ENCODE data around the gene HOXB3.
"Not testable (repeated sequence)": the region's sequence is repeated elsewhere in the genome, so short reads cannot be mapped to it uniquely, and the experiment has no call there.

The HOXB3 gene

DNA sequence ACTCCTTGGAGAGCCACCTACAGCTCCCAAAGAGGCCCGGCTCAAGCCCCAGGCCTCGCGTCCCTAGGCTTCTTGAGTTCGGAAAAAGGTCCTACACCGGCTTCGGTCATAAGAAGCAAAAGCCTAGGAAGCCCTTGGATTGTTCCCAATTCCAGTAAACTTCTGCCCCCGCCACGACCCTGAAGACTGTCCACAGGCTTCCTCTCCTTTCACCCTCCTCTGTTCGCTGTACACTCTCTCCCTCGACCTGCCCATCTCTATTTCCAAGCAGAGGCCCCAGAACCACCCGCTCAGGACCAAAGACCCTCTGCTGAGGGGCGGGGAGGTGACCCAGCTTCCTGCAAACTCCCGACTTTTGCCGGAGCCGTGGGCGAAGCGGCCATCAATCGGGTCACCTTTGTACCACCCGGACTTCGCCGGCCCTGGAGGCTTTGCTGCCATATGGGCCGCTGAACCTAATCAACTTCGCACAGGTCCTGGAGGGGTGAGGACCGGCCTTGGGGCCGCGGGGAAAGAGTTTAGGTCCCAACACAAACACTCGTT lies 47.9 kb downstream of the HOXB3 start:
- no peak for DNase-seq

DNA sequence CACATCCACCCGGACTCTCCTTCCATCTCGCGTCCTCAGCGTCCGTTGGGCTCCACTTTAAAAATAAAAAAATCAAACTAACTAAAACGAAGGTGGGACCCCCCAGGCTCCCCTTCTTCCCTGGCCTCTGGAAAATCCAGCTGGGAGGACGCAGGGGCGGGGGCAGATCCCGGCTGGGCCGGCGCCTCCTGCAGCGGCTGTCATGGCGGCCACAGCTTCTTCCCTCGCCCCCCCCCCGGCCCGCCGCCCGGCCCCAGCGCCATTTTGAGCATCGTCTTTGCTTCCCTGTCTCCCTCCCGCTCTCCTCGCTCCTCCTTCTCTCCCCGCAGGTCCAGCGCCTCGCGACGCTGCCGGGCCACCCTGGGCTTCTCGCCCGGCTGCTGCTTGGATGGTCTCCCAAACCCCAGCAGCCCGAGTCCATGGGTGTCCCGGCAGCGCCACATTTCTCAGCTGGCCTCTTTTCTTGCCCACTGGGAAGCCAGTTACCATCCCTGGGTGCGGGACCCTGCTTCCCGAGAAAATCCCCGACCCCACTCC lies 48.4 kb downstream of the HOXB3 start:
- peak; percentile 14 to 31 for DNase-seq

DNA sequence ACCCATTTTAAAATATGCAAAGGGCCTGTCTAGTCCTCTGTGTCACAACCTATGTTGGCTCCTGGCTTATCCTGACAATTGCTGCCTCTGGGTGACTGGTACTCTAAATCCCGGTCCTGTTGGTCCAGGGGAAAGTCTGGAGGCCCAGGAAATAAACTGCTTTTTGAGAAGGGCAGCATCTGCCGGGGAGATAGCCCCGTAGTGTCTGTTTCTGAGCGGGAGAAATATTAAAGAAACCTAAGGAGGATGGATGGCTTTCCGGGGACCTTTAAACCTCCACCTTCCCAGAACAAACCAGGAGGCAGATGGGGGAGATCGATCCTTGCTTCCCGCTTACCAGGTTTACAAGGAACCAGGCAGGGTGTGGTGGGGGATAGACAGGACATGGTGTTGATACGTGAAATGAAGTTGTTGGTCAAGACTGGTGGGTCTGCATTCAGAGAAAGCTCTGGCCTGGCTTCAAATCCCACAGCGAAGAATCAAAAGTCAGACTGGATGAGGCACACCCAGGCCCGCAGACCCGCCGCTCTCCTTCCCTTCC lies 48.9 kb downstream of the HOXB3 start:
- DNase-seq: no peak

GRCh38 chr17:48540213-48540612 lies 49.8 kb downstream of the HOXB3 start:
- no peak for DNase-seq

GRCh38 chr17:48539177-48539576 lies 50.9 kb downstream of the HOXB3 start:
- no peak for DNase-seq

- DNase-seq: no peak
Observed at GRCh38 chr17:48537316-48537715, 52.7 kb downstream of the HOXB3 start.

GRCh38 chr17:48535793-48536559 lies 54.1 kb downstream of the HOXB3 start:
- DNase-seq: not testable (repeated sequence)

GRCh38 chr17:48532261-48532660 lies 57.8 kb downstream of the HOXB3 start:
- no peak for DNase-seq

DNA sequence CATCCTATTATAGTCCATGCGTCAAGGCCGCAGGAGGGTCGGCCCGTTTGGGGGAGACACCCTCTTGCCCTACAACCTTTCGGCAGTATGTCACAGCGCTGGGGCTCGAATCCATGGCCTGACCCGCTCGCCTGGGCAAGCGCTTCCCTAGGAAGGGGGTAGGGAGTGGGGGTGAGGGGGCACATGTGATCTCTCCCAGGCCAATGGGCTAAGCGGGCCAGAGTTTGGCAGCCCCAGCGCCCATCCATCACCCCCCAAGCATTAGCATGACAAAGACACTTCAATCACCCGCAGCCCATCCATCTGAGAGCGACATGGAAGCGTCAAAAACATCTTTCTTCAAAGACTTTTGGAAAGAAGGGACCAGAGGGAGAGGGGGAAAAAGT lies 59.2 kb downstream of the HOXB3 start, which contains the start of gene HOXB1:
HOXB1 (minus strand) TSS at position 125 of the 386 bp plus-strand sequence; CDS start at position 18, 107 bp downstream.
- DNase-seq: no peak

DNA sequence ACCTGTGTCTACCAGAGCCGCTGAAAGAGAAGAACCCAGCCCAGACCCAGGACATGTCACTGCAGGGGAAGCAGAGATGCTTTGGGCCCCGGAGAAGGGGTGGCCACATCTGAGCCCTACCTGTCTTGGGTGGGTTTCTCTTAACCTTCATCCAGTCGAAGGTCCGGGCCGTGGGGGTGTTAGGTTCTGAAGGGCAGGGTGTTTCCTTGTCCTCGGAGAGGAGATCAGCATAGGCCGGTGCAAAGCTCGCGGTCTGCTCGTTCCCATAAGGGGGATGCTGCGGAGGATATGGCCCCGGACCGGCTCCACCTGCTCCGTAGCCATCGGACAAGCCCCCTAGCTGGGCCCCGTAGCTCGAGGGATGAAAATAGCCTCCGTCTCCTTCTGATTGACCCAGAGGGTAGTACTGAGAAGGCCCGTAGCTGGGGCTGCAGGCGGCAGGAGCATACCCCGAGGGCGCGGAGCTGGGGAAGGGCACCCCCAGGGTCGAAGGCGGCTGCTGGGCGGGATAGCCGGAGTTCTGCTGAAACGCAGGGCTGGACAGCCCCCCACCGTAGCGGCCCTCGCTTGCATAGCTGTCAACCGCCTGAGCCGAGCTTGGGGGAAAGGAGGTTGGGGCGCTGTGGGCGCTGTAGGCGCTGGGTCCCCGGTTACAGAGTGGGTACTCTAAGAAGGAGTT lies 59.7 kb downstream of the HOXB3 start:
- no peak for DNase-seq

DNA sequence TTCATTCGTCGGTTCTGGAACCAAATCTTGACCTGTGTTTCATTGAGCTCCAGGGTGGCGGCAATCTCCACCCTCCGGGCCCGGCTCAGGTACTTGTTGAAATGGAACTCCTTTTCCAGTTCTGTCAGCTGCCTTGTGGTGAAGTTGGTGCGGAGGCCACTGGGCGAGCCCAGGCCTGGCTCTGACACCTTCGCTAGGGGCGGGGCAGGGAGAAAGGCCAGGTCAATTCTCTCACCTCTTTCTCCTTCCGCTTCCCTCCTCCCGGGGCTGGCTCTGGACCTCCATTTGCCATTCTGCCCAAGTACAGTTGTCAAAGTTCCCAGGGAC lies 60.4 kb downstream of the HOXB3 start:
- DNase-seq: no peak

- DNase-seq: no peak
Observed at GRCh38 chr17:48528936-48529682, 60.9 kb downstream of the HOXB3 start.

DNA sequence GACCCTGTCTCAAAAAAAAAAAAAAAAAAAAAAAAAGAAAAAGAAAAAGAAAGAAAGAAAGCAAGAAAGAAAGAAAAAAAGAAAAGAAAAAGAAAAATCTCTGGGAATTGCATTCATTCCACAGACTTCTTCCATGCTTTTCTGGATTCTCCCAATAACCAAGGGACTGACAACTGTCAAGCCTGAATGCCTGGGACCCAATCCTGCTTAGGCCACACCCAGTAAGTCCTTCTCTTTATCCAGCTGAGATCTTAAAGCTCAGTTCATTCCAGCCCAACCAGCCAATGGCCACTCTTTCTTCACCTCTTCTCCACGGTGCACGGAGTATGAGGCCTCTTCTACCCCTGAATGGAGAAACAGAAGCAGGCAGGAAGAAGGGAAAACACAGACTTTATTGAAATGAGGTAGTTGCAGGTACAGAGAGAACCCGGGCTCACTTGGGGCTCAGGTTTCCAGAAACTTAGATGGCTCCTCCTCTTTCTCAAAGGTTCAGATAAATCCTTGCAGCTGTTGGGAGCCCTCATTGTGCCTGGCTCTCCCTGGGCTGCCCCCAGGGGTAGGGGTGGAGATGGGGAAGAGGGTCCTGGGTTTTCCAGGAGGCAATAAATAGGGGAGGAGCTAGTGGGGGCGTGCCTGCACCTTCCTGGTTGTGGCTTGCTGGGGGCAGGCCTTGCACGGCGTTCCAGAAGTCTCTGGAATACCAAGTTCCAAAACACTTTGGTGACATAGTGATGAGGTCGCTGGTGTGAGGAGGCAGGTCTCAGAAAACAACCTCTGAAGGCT lies 61.7 kb downstream of the HOXB3 start:
- DNase-seq: no peak

GRCh38 chr17:48527547-48527932 lies 62.5 kb downstream of the HOXB3 start:
- no peak for DNase-seq

DNA sequence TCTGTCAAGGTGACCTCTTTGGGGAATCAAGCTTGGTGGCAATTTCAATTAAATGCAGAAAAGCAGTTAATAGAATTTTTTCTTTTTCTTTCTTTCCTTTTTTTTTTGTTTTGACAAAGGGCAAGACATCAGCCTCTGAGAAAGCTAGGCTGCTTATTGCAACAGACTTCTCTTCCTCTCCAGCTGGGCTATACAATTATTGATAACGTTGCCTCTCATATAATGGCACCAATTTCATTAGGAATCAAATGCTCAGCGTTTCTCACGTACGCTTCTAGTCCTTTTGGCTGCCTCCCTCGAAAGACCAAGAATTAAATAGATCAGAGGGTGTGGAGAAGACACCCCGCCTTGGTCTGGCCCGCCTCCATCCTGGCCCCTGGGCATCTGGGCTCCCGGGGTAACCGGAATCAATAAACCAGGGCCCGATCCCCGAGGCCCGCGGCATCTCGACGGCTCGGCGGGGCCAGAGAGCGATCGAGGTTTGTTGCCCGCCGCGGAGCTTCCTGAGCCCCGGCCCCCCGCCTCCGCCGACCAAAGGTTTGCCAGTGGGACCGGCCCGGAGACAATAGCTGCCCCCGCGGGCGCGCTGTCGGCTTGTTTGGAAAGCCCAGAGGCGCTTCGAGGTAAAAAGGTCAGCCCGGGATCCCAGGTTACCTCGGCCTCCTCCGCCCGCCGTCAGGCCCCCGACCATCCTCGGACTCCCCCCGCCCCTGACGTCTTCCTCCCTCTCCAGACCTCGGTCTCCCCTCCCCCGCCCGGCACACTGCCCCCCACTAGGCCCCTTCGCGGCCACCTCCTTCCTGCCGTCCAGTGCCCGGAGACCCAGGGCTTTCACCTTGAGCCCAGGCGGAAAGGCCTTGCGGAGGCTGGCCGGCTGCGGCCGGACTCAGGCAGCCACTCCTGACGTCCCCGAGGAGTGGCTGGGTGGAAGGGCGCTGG lies 63.2 kb downstream of the HOXB3 start:
- no peak for DNase-seq

DNA sequence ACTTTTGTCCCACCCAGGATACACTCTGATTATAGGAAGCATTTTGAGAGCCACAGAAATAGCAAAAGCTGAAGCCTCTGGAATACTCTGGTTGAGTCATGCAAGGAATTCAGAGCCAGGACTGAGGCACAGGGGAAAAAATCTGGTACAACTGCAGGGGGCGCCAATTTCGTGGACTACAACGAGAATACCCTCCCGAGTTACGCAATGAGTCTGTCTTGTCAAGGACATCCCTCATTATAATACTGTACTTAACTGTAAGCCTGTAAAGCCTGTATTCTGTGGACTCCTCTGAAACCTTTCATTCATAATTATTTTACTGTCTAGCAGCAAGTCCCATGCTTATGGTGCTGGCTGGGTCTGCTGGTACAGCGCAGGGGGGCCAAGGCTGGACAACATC lies 67.0 kb downstream of the HOXB3 start:
- no peak for DNase-seq

- no peak for DNase-seq
Observed at GRCh38 chr17:48522031-48522653, 67.9 kb downstream of the HOXB3 start.

GRCh38 chr17:48520631-48521079 lies 69.4 kb downstream of the HOXB3 start:
- no peak for DNase-seq

- DNase-seq: no peak
Observed at GRCh38 chr17:48519427-48519826, 70.6 kb downstream of the HOXB3 start.

DNA sequence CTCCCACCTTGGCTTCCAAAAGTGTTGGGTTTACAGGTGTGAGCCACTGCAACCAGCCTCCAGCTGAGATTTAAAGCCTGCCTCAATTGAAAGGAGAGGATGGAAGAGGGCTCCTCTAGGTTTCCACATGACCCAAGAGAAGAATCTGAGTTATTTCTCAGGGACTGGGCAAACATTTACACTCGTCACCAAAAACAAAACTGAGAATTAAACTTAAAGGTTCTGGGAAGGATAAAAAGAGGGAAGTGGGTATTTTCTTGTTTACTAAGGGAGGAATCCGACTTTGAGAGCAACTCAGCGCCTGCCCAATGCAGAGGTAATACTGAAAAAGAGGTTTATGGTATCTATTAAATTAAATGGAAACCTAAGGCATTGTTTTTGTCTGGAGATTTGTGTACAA lies 72.6 kb downstream of the HOXB3 start:
- DNase-seq: no peak

Measured in activated CD4-positive, alpha-beta T cell treated with anti-CD3 and anti-CD28 coated beads, Interleukin-2, amount 50 U/mL, for 4 hours (primary cell).